Endodermal cell (in vitro differentiated cells): ENCODE results near the gene ACADS. TPM values are rescaled to one million over a fixed set of nuclear protein-coding genes. Genes with fewer than 3 reads are reported as not detected.

Experiments used
- DNase-seq: peaks from one replicate; pipeline ENCODE4 v3.0.0-alpha.2; 2017
- H3K27ac ChIP-seq: 2 replicates; pipeline ENCODE4 v1.5.1; 2013; ENCODE audit warnings: mild to moderate bottlenecking, low read depth, low read length, moderate library complexity
- H3K27me3 ChIP-seq: 2 replicates; pipeline ENCODE4 v1.6.1; 2013; ENCODE audit warnings: mild to moderate bottlenecking, low read length, moderate library complexity; ENCODE audit not compliant: insufficient read depth, control insufficient read depth, poor library complexity, severe bottlenecking
- H3K36me3 ChIP-seq: 2 replicates; pipeline ENCODE4 v1.7.0; 2013; ENCODE audit warnings: mild to moderate bottlenecking, low read length, moderate library complexity; ENCODE audit not compliant: control insufficient read depth, insufficient read depth
- H3K4me1 ChIP-seq: one replicate; pipeline ENCODE4 v1.7.0; 2013; ENCODE audit warnings: low read length; ENCODE audit not compliant: control insufficient read depth, insufficient read depth
- H3K4me3 ChIP-seq: 2 replicates; pipeline ENCODE4 v1.5.1; 2013; ENCODE audit warnings: mild to moderate bottlenecking, low read length, moderate library complexity
- H3K9ac ChIP-seq: 2 replicates; pipeline ENCODE4 v1.6.1; 2013; ENCODE audit warnings: mild to moderate bottlenecking, low read length, moderate library complexity; ENCODE audit not compliant: poor library complexity, severe bottlenecking; ENCODE audit errors: extremely low read depth
- H3K9me3 ChIP-seq: 2 replicates; pipeline ENCODE4 v1.6.1; 2013; ENCODE audit warnings: mild to moderate bottlenecking, low read length, moderate library complexity; ENCODE audit not compliant: control insufficient read depth
- H3K27ac Mint-ChIP-seq: 2 replicates; pipeline ENCODE4 v1.8.0; 2020; ENCODE audit warnings: mixed read lengths
- H3K27me3 Mint-ChIP-seq: 2 replicates; pipeline ENCODE4 v1.8.0; 2021; ENCODE audit warnings: mild to moderate bottlenecking, mixed read lengths; ENCODE audit not compliant: insufficient read depth
- H3K36me3 Mint-ChIP-seq: 2 replicates; pipeline ENCODE4 v1.8.0; 2020; ENCODE audit warnings: low read depth, mixed read lengths
- H3K4me1 Mint-ChIP-seq: 2 replicates; pipeline ENCODE4 v1.8.0; 2020; ENCODE audit warnings: mixed read lengths
- H3K4me3 Mint-ChIP-seq: 2 replicates; pipeline ENCODE4 v1.8.0; 2020; ENCODE audit warnings: mild to moderate bottlenecking, moderate library complexity, mixed read lengths
- H3K9me3 Mint-ChIP-seq: 2 replicates; pipeline ENCODE4 v1.8.0; 2020; ENCODE audit warnings: mild to moderate bottlenecking, mixed read lengths
- CTCF ChIP-seq: fragments of 200-600 bp; sonication (generic); conservative IDR thresholded peaks from 2 replicates; pipeline ENCODE4 v1.5.0; 2021; ENCODE audit warnings: antibody characterized with exemption, mild to moderate bottlenecking
- WGBS, 2 experiments: methylation state at CpG; one replicate each; pipeline versions ENCODE4 v1.1.5 to v1.1.7; 2013; ENCODE audit warnings: missing lambda C conversion rate in 2 of 2, mixed read lengths in 1 of 2; ENCODE audit not compliant: insufficient coverage in 1 of 2, insufficient read length in 1 of 2; 5-methylcytosine and 5-hydroxymethylcytosine counted together
- total RNA-seq, 2 donors: library from RNA; stranded (reverse); fragmentation: NEBNext Ultra II Directional in 1 of 2; extraction: Animal tissue kit (Norgen Biotek cat#: 25700) in 1 of 2; gene quantifications; 2 replicates in 1 of 2; 3 replicates in 1 of 2; pipeline ENCODE4 v1.2.1, GENCODE V29; 2021

ACADS gene
- total RNA-seq, 2 donors from 2014 or later = 8.0 to 9.2 TPM

- DNase-seq = no peak
- no peak overlapping the region for H3K4me3 Mint-ChIP-seq
- Histone ChIP-seq H3K27me3 (no peaks in the 10 kb centered on the region), H3K9me3 (no peaks in the 10 kb centered on the region), H3K36me3 (no peaks in the 10 kb centered on the region), H3K27ac (no peak overlapping the region), H3K4me3 (no peak overlapping the region), H3K4me1 (no peaks in the 10 kb centered on the region), H3K9ac (no peak overlapping the region)
- no peaks in the 10 kb centered on the region for H3K4me1 Mint-ChIP-seq
- H3K27ac Mint-ChIP-seq = peak overlapping the region; percentile 62
- 94% methylated on average over 22 to 38 of the region's 38 CpGs for WGBS, 2 experiments
- H3K36me3 Mint-ChIP-seq = peaks cover 18% of the 10 kb centered on the region
- H3K9me3 Mint-ChIP-seq = peaks cover 24% of the 10 kb centered on the region
- TF ChIP-seq CTCF = no peak
- no peaks in the 10 kb centered on the region for H3K27me3 Mint-ChIP-seq
Observed at GRCh38 chr12:120736404-120737331, 11.0 kb downstream of the ACADS start.

GRCh38 chr12:120737557-120738251, 12.1 kb downstream of the ACADS start:
- H3K4me3 Mint-ChIP-seq = no peak overlapping the region
- peaks cover 15% of the 10 kb centered on the region for H3K36me3 Mint-ChIP-seq
- no peaks in the 10 kb centered on the region for H3K4me1 ChIP-seq
- TF ChIP-seq CTCF = peak; percentile 67
- H3K27ac ChIP-seq = no peak overlapping the region
- no peaks in the 10 kb centered on the region for H3K36me3 ChIP-seq
- no peaks in the 10 kb centered on the region for H3K27me3 Mint-ChIP-seq
- no peaks in the 10 kb centered on the region for H3K27me3 ChIP-seq
- no peaks in the 10 kb centered on the region for H3K9me3 ChIP-seq
- H3K4me3 ChIP-seq = no peak overlapping the region
- no peaks in the 10 kb centered on the region for H3K4me1 Mint-ChIP-seq
- WGBS, 2 experiments = 86 to 90% methylated on average over 21 to 25 of the region's 25 CpGs
- H3K27ac Mint-ChIP-seq = peak overlapping the region; percentile 48
- H3K9ac ChIP-seq = no peak overlapping the region
- DNase-seq = peak; percentile 91
- peaks cover 16% of the 10 kb centered on the region for H3K9me3 Mint-ChIP-seq

GRCh38 chr12:120738252-120739030, 12.8 kb downstream of the ACADS start:
- WGBS, 2 experiments = 88 to 94% methylated on average over 21 to 30 of the region's 31 CpGs
- peaks cover 8% of the 10 kb centered on the region for H3K9me3 Mint-ChIP-seq
- H3K4me3 Mint-ChIP-seq = no peak overlapping the region
- Histone ChIP-seq H3K4me3 (no peak overlapping the region), H3K4me1 (no peaks in the 10 kb centered on the region), H3K9ac (no peak overlapping the region), H3K27ac (no peak overlapping the region), H3K36me3 (no peaks in the 10 kb centered on the region), H3K9me3 (no peaks in the 10 kb centered on the region), H3K27me3 (no peaks in the 10 kb centered on the region)
- H3K27ac Mint-ChIP-seq = peak overlapping the region; percentile 48
- no peaks in the 10 kb centered on the region for H3K4me1 Mint-ChIP-seq
- H3K36me3 Mint-ChIP-seq = peaks cover 12% of the 10 kb centered on the region
- TF ChIP-seq CTCF = no peak
- H3K27me3 Mint-ChIP-seq = no peaks in the 10 kb centered on the region
- DNase-seq = no peak
